ENCODE results near the gene C8B.

C8B gene

GRCh38 chr1:56898005-56898373 is 67.8 kb downstream of the C8B start:
- H3K4me1 ChIP-seq (ENCODE audit: insufficient read depth, low read length): no peaks in the 10 kb centered on the region
- H3K4me3 ChIP-seq (ENCODE audit: low read length): no peak overlapping the region
- no peak overlapping the region for H3K9ac ChIP-seq (ENCODE audit: low read depth, low read length)
- H3K9me3 ChIP-seq (ENCODE audit: insufficient read depth, low read depth, low read length): no peaks in the 10 kb centered on the region
- WGBS: 88% methylated on average over 2 of the region's 2 CpGs
- H3K27me3 ChIP-seq (ENCODE audit: insufficient read depth, low read length): peaks cover 3% of the 10 kb centered on the region; the same call in 1 of the 2 replicates
- no peak overlapping the region for H3K27ac ChIP-seq (ENCODE audit: low read depth, low read length)
- H3K36me3 ChIP-seq (ENCODE audit: insufficient read depth, low read length): no peaks in the 10 kb centered on the region

- peaks cover 3% of the 10 kb centered on the region; the same call in 1 of the 2 replicates for H3K27me3 ChIP-seq (ENCODE audit: insufficient read depth, low read length)
- H3K27ac ChIP-seq (ENCODE audit: low read depth, low read length): no peak overlapping the region
- no peaks in the 10 kb centered on the region for H3K36me3 ChIP-seq (ENCODE audit: insufficient read depth, low read length)
- 95% methylated on average over 6 of the region's 6 CpGs for WGBS
- H3K4me3 ChIP-seq (ENCODE audit: low read length): no peak overlapping the region
- no peaks in the 10 kb centered on the region for H3K4me1 ChIP-seq (ENCODE audit: insufficient read depth, low read length)
- H3K9me3 ChIP-seq (ENCODE audit: insufficient read depth, low read depth, low read length): no peaks in the 10 kb centered on the region
- H3K9ac ChIP-seq (ENCODE audit: low read depth, low read length): no peak overlapping the region
Measured at GRCh38 chr1:56897150-56898004, 68.4 kb downstream of the C8B start.

GRCh38 chr1:56894014-56894413 is 71.8 kb downstream of the C8B start:
- Histone ChIP-seq H3K27ac (ENCODE audit: low read depth, low read length) (no peak overlapping the region), H3K36me3 (ENCODE audit: insufficient read depth, low read length) (no peaks in the 10 kb centered on the region), H3K9me3 (ENCODE audit: insufficient read depth, low read depth, low read length) (no peaks in the 10 kb centered on the region), H3K4me1 (ENCODE audit: insufficient read depth, low read length) (no peaks in the 10 kb centered on the region), H3K4me3 (ENCODE audit: low read length) (no peak overlapping the region), H3K9ac (ENCODE audit: low read depth, low read length) (no peak overlapping the region), H3K27me3 (ENCODE audit: insufficient read depth, low read length) (no peaks in the 10 kb centered on the region)

- Histone ChIP-seq H3K27me3 (ENCODE audit: insufficient read depth, low read length) (no peaks in the 10 kb centered on the region), H3K4me3 (ENCODE audit: low read length) (no peak overlapping the region), H3K9ac (ENCODE audit: low read depth, low read length) (no peak overlapping the region), H3K4me1 (ENCODE audit: insufficient read depth, low read length) (no peaks in the 10 kb centered on the region), H3K27ac (ENCODE audit: low read depth, low read length) (no peak overlapping the region), H3K36me3 (ENCODE audit: insufficient read depth, low read length) (no peaks in the 10 kb centered on the region), H3K9me3 (ENCODE audit: insufficient read depth, low read depth, low read length) (no peaks in the 10 kb centered on the region)
- 90% methylated on average over 3 of the region's 3 CpGs for WGBS
Measured at GRCh38 chr1:56890229-56890628, 75.6 kb downstream of the C8B start.

GRCh38 chr1:56881417-56881816 is 84.4 kb downstream of the C8B start:
- WGBS: 92% methylated on average over 6 of the region's 6 CpGs
- H3K27ac ChIP-seq (ENCODE audit: low read depth, low read length): no peak overlapping the region
- no peak overlapping the region for H3K4me3 ChIP-seq (ENCODE audit: low read length)

GRCh38 chr1:56880774-56881173 is 85.0 kb downstream of the C8B start:
- Histone ChIP-seq H3K27ac (ENCODE audit: low read depth, low read length) (no peak overlapping the region), H3K27me3 (ENCODE audit: insufficient read depth, low read length) (no peaks in the 10 kb centered on the region), H3K9me3 (ENCODE audit: insufficient read depth, low read depth, low read length) (no peaks in the 10 kb centered on the region), H3K4me3 (ENCODE audit: low read length) (no peak overlapping the region), H3K9ac (ENCODE audit: low read depth, low read length) (no peak overlapping the region), H3K36me3 (ENCODE audit: insufficient read depth, low read length) (no peaks in the 10 kb centered on the region), H3K4me1 (ENCODE audit: insufficient read depth, low read length) (no peaks in the 10 kb centered on the region)
- 93% methylated on average over 1 of the region's 1 CpG for WGBS

More at GRCh38 chr1:56881417-56881816, 84.4 kb downstream of the C8B start:
- Histone ChIP-seq H3K4me1 (ENCODE audit: insufficient read depth, low read length) (no peaks in the 10 kb centered on the region), H3K9ac (ENCODE audit: low read depth, low read length) (no peak overlapping the region), H3K27me3 (ENCODE audit: insufficient read depth, low read length) (no peaks in the 10 kb centered on the region), H3K9me3 (ENCODE audit: insufficient read depth, low read depth, low read length) (no peaks in the 10 kb centered on the region), H3K36me3 (ENCODE audit: insufficient read depth, low read length) (no peaks in the 10 kb centered on the region)

All from HUES64 (cell line).